Breast epithelium (tissue), 4 donors: ENCODE results near the gene SREBF1. TPM values are rescaled to one million over a fixed set of nuclear protein-coding genes. Genes with fewer than 3 reads are reported as not detected.

ENCODE experiments used
- DNase-seq, 2 donors: peaks; one replicate each; pipeline ENCODE4 v3.0.0-alpha.2; 2019; ENCODE audit warnings: low spot score in 2 of 2
- H3K27ac ChIP-seq, 2 donors: fragments of 200-600 bp; sonication (generic) in 1 of 2; one replicate each; pipeline ENCODE4 v1.5.1; 2016 to 2019; ENCODE audit warnings: mild to moderate bottlenecking in 1 of 2
- H3K27me3 ChIP-seq, 2 donors: fragments of 200-600 bp; sonication (generic) in 1 of 2; one replicate each; pipeline versions ENCODE4 v1.5.1 to v1.6.0; 2017 to 2019; ENCODE audit warnings: control low read depth in 1 of 2, mild to moderate bottlenecking in 1 of 2
- H3K36me3 ChIP-seq: fragments of 200-600 bp; one replicate; pipeline ENCODE4 v1.5.1; 2019
- H3K4me1 ChIP-seq, 2 donors: fragments of 200-600 bp; sonication (generic); one replicate each; pipeline ENCODE4 v1.5.1; 2016 to 2019; ENCODE audit warnings: control low read depth in 1 of 2
- H3K4me3 ChIP-seq, 3 donors: fragments of 200-600 bp; sonication (generic); 1 replicate in 2 of 3; 2 replicates in 1 of 3; pipeline ENCODE4 v1.5.1; 2016 to 2019; ENCODE audit warnings: mild to moderate bottlenecking in 3 of 3, moderate library complexity in 2 of 3
- H3K9me3 ChIP-seq, 2 donors: fragments of 200-600 bp; sonication (generic) in 1 of 2; one replicate each; pipeline ENCODE4 v1.5.1; 2016 to 2019; ENCODE audit warnings: control low read depth in 1 of 2
- POLR2A ChIP-seq: fragments of 450-650 bp; IDR thresholded peaks from one replicate; pipeline ENCODE4 v1.6.1; 2016; ENCODE audit warnings: antibody characterized with exemption, mild to moderate bottlenecking, moderate library complexity
- POLR2AphosphoS5 ChIP-seq, 3 donors: sonication (generic); formaldehyde crosslinking; IDR thresholded peaks; one replicate each; pipeline ENCODE4 v1.6.1; 2017; ENCODE audit warnings: antibody characterized with exemption in 3 of 3
- intact Hi-C: fragments of 100-400 bp; cut with DNase I; formaldehyde crosslinking; loops from one replicate; pipeline ENCODE4 v1.15.1; 2023; ENCODE audit warnings: low total_unique reads
- total RNA-seq, 3 donors: library from RNA; depleted of rRNA; stranded (reverse); fragments of >200 nt; gene quantifications; one replicate each; pipeline ENCODE4 v1.1.0, GENCODE V29; 2016
- TF ChIP-seq, protein P1 (sequence below), 3 donors: fragments of 450-650 bp; IDR thresholded peaks; one replicate each; pipeline ENCODE4 v1.5.1; 2016 to 2017; ENCODE audit warnings: antibody characterized with exemption in 3 of 3, mild to moderate bottlenecking in 3 of 3, moderate library complexity in 3 of 3

SREBF1 gene
- total RNA-seq, 3 donors from 2014 or later: 39.0 to 119 (median 81.3) TPM

DNA sequence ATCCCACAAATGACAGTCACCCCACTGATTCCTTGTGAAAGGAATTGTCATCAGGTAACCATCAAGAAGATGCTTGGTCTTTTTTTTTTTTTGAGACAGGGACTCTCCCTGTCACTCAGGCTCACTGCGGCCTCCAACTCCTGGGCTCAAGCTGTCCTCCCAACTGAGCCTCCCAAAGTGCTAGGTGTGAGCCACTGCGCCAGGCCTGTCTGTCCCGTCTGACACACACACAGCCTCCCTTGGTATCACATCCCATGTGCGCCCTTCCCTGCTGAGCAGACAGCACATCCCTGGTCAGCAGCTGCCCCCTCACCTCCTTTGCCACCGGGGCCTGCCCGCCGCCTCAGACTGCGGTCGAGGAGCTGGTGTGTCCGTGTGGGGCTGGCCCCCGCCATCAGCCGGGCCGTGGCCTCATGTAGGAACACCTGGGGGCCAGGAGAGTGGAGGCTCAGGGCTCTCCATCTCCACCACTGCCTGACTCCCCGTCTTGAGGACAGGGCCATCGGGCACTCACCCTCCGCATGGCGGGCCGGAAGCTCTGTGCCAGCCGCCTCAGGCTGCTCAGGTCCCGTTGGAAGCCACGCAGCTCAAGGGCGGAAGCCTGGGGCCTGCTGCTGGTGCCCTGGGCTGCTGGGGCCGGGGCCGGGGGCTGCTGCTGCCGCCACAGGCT lies 23.6 kb downstream of the SREBF1 start:
- Histone ChIP-seq H3K36me3 (no peaks in the 10 kb centered on the region), H3K9me3 (no peaks in the 10 kb centered on the region), H3K27me3 (no peaks in the 10 kb centered on the region), H3K27ac (peak overlapping the region; percentile 52 to 78), H3K4me3 (no peak overlapping the region), H3K4me1 (peaks cover 11 to 15% of the 10 kb centered on the region in 2 donors)
- no peak for TF ChIP-seq POLR2A
- no peak for TF ChIP-seq POLR2AphosphoS5 (IDR thresholded peaks at IDR 0.05)
- TF ChIP-seq, protein P1, sequence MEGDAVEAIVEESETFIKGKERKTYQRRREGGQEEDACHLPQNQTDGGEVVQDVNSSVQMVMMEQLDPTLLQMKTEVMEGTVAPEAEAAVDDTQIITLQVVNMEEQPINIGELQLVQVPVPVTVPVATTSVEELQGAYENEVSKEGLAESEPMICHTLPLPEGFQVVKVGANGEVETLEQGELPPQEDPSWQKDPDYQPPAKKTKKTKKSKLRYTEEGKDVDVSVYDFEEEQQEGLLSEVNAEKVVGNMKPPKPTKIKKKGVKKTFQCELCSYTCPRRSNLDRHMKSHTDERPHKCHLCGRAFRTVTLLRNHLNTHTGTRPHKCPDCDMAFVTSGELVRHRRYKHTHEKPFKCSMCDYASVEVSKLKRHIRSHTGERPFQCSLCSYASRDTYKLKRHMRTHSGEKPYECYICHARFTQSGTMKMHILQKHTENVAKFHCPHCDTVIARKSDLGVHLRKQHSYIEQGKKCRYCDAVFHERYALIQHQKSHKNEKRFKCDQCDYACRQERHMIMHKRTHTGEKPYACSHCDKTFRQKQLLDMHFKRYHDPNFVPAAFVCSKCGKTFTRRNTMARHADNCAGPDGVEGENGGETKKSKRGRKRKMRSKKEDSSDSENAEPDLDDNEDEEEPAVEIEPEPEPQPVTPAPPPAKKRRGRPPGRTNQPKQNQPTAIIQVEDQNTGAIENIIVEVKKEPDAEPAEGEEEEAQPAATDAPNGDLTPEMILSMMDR (IDR thresholded peaks at IDR 0.05): no peak
- intact Hi-C loops: loop anchor here (5.0 to 10.0 kb wide), 2 partner anchors 44 to 222 kb away; partner anchors contain the start of genes ATPAF2 and GID4
- no peak for DNase-seq

- peaks cover 11 to 15% of the 10 kb centered on the region in 2 donors for H3K4me1 ChIP-seq
- intact Hi-C loops: loop anchor here (5.0 to 10.0 kb wide), 2 partner anchors 45 to 222 kb away; partner anchors contain the start of genes ATPAF2 and GID4
- peak overlapping the region; percentile 52 to 78 for H3K27ac ChIP-seq
- H3K4me3 ChIP-seq: peak overlapping the region in 2 of 3 donors; percentile 3 to 47
- no peaks in the 10 kb centered on the region for H3K36me3 ChIP-seq
- H3K27me3 ChIP-seq: no peaks in the 10 kb centered on the region
- peak; percentile 69 to 79 for DNase-seq
- H3K9me3 ChIP-seq: no peaks in the 10 kb centered on the region
- TF ChIP-seq POLR2AphosphoS5 (IDR thresholded peaks at IDR 0.05) (peak in 2 of 3 donors; percentile 38 to 54), POLR2A (no peak)
- TF ChIP-seq, protein P1 (IDR thresholded peaks at IDR 0.05): peak; percentile 99 to 100 (median 100)
Measured at GRCh38 chr17:17812211-17813054, 24.4 kb downstream of the SREBF1 start.

GRCh38 chr17:17811381-17812210 lies 25.2 kb downstream of the SREBF1 start:
- no peaks in the 10 kb centered on the region for H3K9me3 ChIP-seq
- no peaks in the 10 kb centered on the region for H3K27me3 ChIP-seq
- TF ChIP-seq POLR2AphosphoS5 (IDR thresholded peaks at IDR 0.05) (no peak), POLR2A (no peak)
- TF ChIP-seq, protein P1 (IDR thresholded peaks at IDR 0.05): no peak
- DNase-seq: peak in 1 of 2 donors; percentile 74
- H3K27ac ChIP-seq: peak overlapping the region; percentile 13 to 52
- no peaks in the 10 kb centered on the region for H3K36me3 ChIP-seq
- peaks cover 11 to 15% of the 10 kb centered on the region in 2 donors for H3K4me1 ChIP-seq
- H3K4me3 ChIP-seq: no peak overlapping the region
- intact Hi-C loops: loop anchor here (5.0 to 10.0 kb wide), 2 partner anchors 46 to 223 kb away; partner anchors contain the start of genes ATPAF2 and GID4

GRCh38 chr17:17810895-17811248 lies 25.9 kb downstream of the SREBF1 start:
- H3K36me3 ChIP-seq: no peaks in the 10 kb centered on the region
- peak overlapping the region in 1 of 2 donors; percentile 80 for H3K27ac ChIP-seq
- H3K27me3 ChIP-seq: no peaks in the 10 kb centered on the region
- H3K9me3 ChIP-seq: no peaks in the 10 kb centered on the region
- no peak for TF ChIP-seq POLR2AphosphoS5 (IDR thresholded peaks at IDR 0.05)
- TF ChIP-seq, protein P1 (IDR thresholded peaks at IDR 0.05): peak in 1 of 3 donors; percentile 18
- peak overlapping the region in 1 of 3 donors; percentile 65 for H3K4me3 ChIP-seq
- H3K4me1 ChIP-seq: peaks cover 11 to 15% of the 10 kb centered on the region in 2 donors
- intact Hi-C loops: loop anchor here (5.0 to 10.0 kb wide), 2 partner anchors 46 to 224 kb away; partner anchors contain the start of genes ATPAF2 and GID4
- no peak for DNase-seq
